Stimulated activated CD8-positive, alpha-beta memory T cell treated with anti-CD3 and anti-CD28 coated beads, Interleukin-7, amount 100 ng/mL, for 48 hours (primary cell): ENCODE results near the gene ZNF670.

Source experiments
- DNase-seq, 2 donors: peaks; one replicate each; pipeline ENCODE4 v3.0.0-alpha.2; 2020; ENCODE audit warnings: low read depth in 1 of 2; ENCODE audit errors: extremely low read depth in 1 of 2

The ZNF670 gene

GRCh38 chr1:247104965-247105364 is 26.4 kb upstream of the ZNF670 start:
- DNase-seq, result no peak

- peak; percentile 80 to 92 for DNase-seq
These were observed 25.4 kb upstream of the ZNF670 start, which contains the start of gene ZNF669 for GRCh38 chr1:247103859-247104591. Gene ZNF669 (minus strand): TSS chr1:247104356. CDS start chr1:247104199, 157 bp downstream.

- DNase-seq, result no peak
These were observed 23.8 kb upstream of the ZNF670 start for GRCh38 chr1:247102381-247102780.

- no peak for DNase-seq
These were observed 22.2 kb upstream of the ZNF670 start for GRCh38 chr1:247100676-247101279.

GRCh38 chr1:247096958-247097357 is 18.3 kb upstream of the ZNF670 start:
- DNase-seq, result no peak

GRCh38 chr1:247096544-247096943 is 17.9 kb upstream of the ZNF670 start:
- DNase-seq, result no peak

GRCh38 chr1:247096112-247096511 is 17.5 kb upstream of the ZNF670 start:
- DNase-seq, result no peak

GRCh38 chr1:247090455-247090854 is 11.8 kb upstream of the ZNF670 start:
- DNase-seq, result no peak

GRCh38 chr1:247089616-247090375 is 11.2 kb upstream of the ZNF670 start:
- no peak for DNase-seq

- DNase-seq, result no peak
These were observed 10.4 kb upstream of the ZNF670 start for GRCh38 chr1:247088967-247089366.

GRCh38 chr1:247087256-247087655 is 8.6 kb upstream of the ZNF670 start:
- DNase-seq, result no peak

- no peak for DNase-seq
These were observed 6.7 kb upstream of the ZNF670 start for GRCh38 chr1:247085310-247085709.

- DNase-seq, result no peak
These were observed 6.2 kb upstream of the ZNF670 start for GRCh38 chr1:247084771-247085170.

- peak in 1 of 2 donors; percentile 1 for DNase-seq
These were observed 697 bp upstream of the ZNF670 start for GRCh38 chr1:247079141-247079874.

GRCh38 chr1:247077876-247078257 is 744 bp downstream of the ZNF670 start:
- DNase-seq, result no peak

GRCh38 chr1:247077213-247077612 is 1.4 kb downstream of the ZNF670 start:
- DNase-seq, result no peak

GRCh38 chr1:247070645-247071044 is 8.0 kb downstream of the ZNF670 start:
- no peak for DNase-seq

GRCh38 chr1:247064304-247064703 is 14.3 kb downstream of the ZNF670 start:
- no peak for DNase-seq

- no peak for DNase-seq
These were observed 17.8 kb downstream of the ZNF670 start for GRCh38 chr1:247060771-247061170.

- DNase-seq, result no peak
These were observed 22.5 kb downstream of the ZNF670 start for GRCh38 chr1:247056071-247056470.

GRCh38 chr1:247054992-247055415 is 23.6 kb downstream of the ZNF670 start:
- DNase-seq, result no peak
